Thoracic aorta (tissue), 2 donors: ENCODE measurements around the gene LUZP2. TPM values are rescaled to one million over a fixed set of nuclear protein-coding genes. Genes with fewer than 3 reads are reported as not detected.

Experiments
- ATAC-seq: fragments of 150-250 bp; one replicate; pipeline ENCODE4 v1.8.0; 2017; ENCODE audit warnings: low read depth; ENCODE audit not compliant: insufficient number of reproducible peaks, low FRiP score
- DNase-seq: peaks from one replicate; pipeline ENCODE4 v3.0.0-alpha.2; 2020; ENCODE audit warnings: low spot score
- H3K27ac ChIP-seq, 2 donors: fragments of 200-600 bp; sonication (generic); 1 replicate in 1 of 2; 2 replicates in 1 of 2; pipeline ENCODE4 v1.5.1; 2016; ENCODE audit warnings: mild to moderate bottlenecking in 2 of 2, moderate library complexity in 2 of 2
- H3K27me3 ChIP-seq: fragments of 200-600 bp; sonication (generic); replicated peaks from 2 replicates; pipeline ENCODE4 v1.6.0; 2016; ENCODE audit warnings: mild to moderate bottlenecking; ENCODE audit not compliant: insufficient read depth
- H3K36me3 ChIP-seq: fragments of 200-600 bp; sonication (generic); one replicate; pipeline ENCODE4 v1.5.1; 2016
- H3K4me1 ChIP-seq, 2 donors: fragments of 200-600 bp; sonication (generic); 1 replicate in 1 of 2; 2 replicates in 1 of 2; pipeline versions ENCODE4 v1.5.1 to v1.6.0; 2016; ENCODE audit warnings: low read depth in 2 of 2, mild to moderate bottlenecking in 1 of 2; ENCODE audit not compliant: control insufficient read depth in 1 of 2
- H3K4me3 ChIP-seq: fragments of 200-600 bp; sonication (generic); 2 replicates; pipeline ENCODE4 v1.5.1; 2016; ENCODE audit warnings: mild to moderate bottlenecking
- H3K9me3 ChIP-seq: fragments of 200-600 bp; sonication (generic); 2 replicates; pipeline ENCODE4 v1.5.1; 2016
- CTCF ChIP-seq: fragments of 200-600 bp; sonication (generic); IDR thresholded peaks from one replicate; pipeline ENCODE4 v1.5.1; 2019; ENCODE audit warnings: antibody characterized with exemption
- total RNA-seq, 2 donors: library from RNA; depleted of rRNA; stranded (reverse); fragments of >200 nt; gene quantifications; one replicate each; pipeline versions ENCODE4 v1.1.0 to v1.2.3, GENCODE V29; 2016

The LUZP2 gene
- total RNA-seq, 2 donors from 2014 or later, result 0.41 TPM; not detected in 1

- Histone ChIP-seq H3K27me3 (no peaks in the 10 kb centered on the region), H3K4me3 (no peak overlapping the region), H3K27ac (no peak overlapping the region), H3K9me3 (no peaks in the 10 kb centered on the region), H3K4me1 (no peaks in the 10 kb centered on the region), H3K36me3 (no peaks in the 10 kb centered on the region)
- no peak for TF ChIP-seq CTCF
- DNase-seq, result no peak
- no peak for ATAC-seq
These were observed 284.4 kb downstream of the LUZP2 start for GRCh38 chr11:24781288-24781687.

GRCh38 chr11:24793479-24793878, 296.6 kb downstream of the LUZP2 start:
- Histone ChIP-seq H3K4me3 (no peak overlapping the region), H3K4me1 (no peaks in the 10 kb centered on the region), H3K27me3 (no peaks in the 10 kb centered on the region), H3K27ac (no peak overlapping the region), H3K9me3 (no peaks in the 10 kb centered on the region), H3K36me3 (no peaks in the 10 kb centered on the region)
- ATAC-seq (no peak), DNase-seq (no peak)
- TF ChIP-seq CTCF, result no peak

GRCh38 chr11:24794064-24794463, 297.2 kb downstream of the LUZP2 start:
- no peak for ATAC-seq

GRCh38 chr11:24805671-24806070, 308.8 kb downstream of the LUZP2 start:
- no peak for ATAC-seq
- Histone ChIP-seq H3K4me3 (no peak overlapping the region), H3K27me3 (no peaks in the 10 kb centered on the region), H3K36me3 (no peaks in the 10 kb centered on the region), H3K4me1 (no peaks in the 10 kb centered on the region), H3K9me3 (no peaks in the 10 kb centered on the region), H3K27ac (no peak overlapping the region)
- no peak for DNase-seq
- no peak for TF ChIP-seq CTCF

More at GRCh38 chr11:24794064-24794463, 297.2 kb downstream of the LUZP2 start:
- TF ChIP-seq CTCF, result no peak
- Histone ChIP-seq H3K36me3 (no peaks in the 10 kb centered on the region), H3K27ac (no peak overlapping the region), H3K4me1 (no peaks in the 10 kb centered on the region), H3K27me3 (no peaks in the 10 kb centered on the region), H3K9me3 (no peaks in the 10 kb centered on the region), H3K4me3 (no peak overlapping the region)
- DNase-seq, result no peak

- ATAC-seq, result no peak
- Histone ChIP-seq H3K4me3 (no peak overlapping the region), H3K27ac (no peak overlapping the region), H3K4me1 (no peaks in the 10 kb centered on the region), H3K27me3 (no peaks in the 10 kb centered on the region), H3K9me3 (no peaks in the 10 kb centered on the region), H3K36me3 (no peaks in the 10 kb centered on the region)
- TF ChIP-seq CTCF, result no peak
- no peak for DNase-seq
These were observed 311.3 kb downstream of the LUZP2 start for GRCh38 chr11:24808173-24808572.
